ENCODE data around the gene ZNF565. TPM values are rescaled to one million over a fixed set of nuclear protein-coding genes. Genes with fewer than 3 reads are reported as not detected.
"Not testable (repeated sequence)": the region's sequence is repeated elsewhere in the genome, so short reads cannot be mapped to it uniquely, and the experiment has no call there.

Gene ZNF565
- total and polyA plus RNA-seq, 10 of the 15 experiments (the other 5 are each of a cell fraction or from before 2014, with no cell fraction given) = 0.72 to 2.2 (median 1.8) TPM

- TF ChIP-seq CTCF (IDR thresholded peaks at IDR 0.05 in 2 of 3, conservative IDR thresholded peaks at IDR 0.05 in 1 of 3; ENCODE audit: control insufficient read depth in 2 of 3, extremely low read depth in 1 of 3, insufficient read depth in 1 of 3, low read depth in 3 of 3, low read length in 3 of 3) (no peak), JUNB (IDR thresholded peaks at IDR 0.05) (no peak), RELB (IDR thresholded peaks at IDR 0.05; ENCODE audit: low read depth) (no peak), ZNF622 (IDR thresholded peaks at IDR 0.05) (no peak)
Measured at GRCh38 chr19:36136964-36137686, 77.3 kb downstream of the ZNF565 start (continued).

GRCh38 chr19:36134867-36135266 is 79.6 kb downstream of the ZNF565 start:
- H3K9ac ChIP-seq (ENCODE audit: control insufficient read depth, insufficient read depth, low read length); H3K4me3 ChIP-seq; ATAC-seq; H3K4me1 ChIP-seq (ENCODE audit: control insufficient read depth, insufficient read depth, low read length); DNase-seq (ENCODE audit: low read depth, low spot score); H3K27ac ChIP-seq (ENCODE audit: control insufficient read depth, insufficient read depth); RAD21 ChIA-PET (ENCODE audit: unreplicated experiment); BruUV-seq (replicated peaks); FAIRE-seq; H3K36me3 ChIP-seq (ENCODE audit: control insufficient read depth in 2 of 2, insufficient read depth in 2 of 2, low read length in 1 of 2); intact Hi-C loops (cut with micrococcal nuclease; ENCODE audit: unreplicated experiment); H2AFZ ChIP-seq (ENCODE audit: control insufficient read depth, low read depth, low read length); SMC1A ChIA-PET (ENCODE audit: uncharacterized antibody, unreplicated experiment); POLR2A ChIA-PET; H3K79me2 ChIP-seq (ENCODE audit: control insufficient read depth, insufficient read depth, low read length); H3K4me2 ChIP-seq (ENCODE audit: control insufficient read depth, insufficient read depth); H4K20me1 ChIP-seq (ENCODE audit: control insufficient read depth, insufficient read depth); H3K27me3 ChIP-seq (replicated peaks in 1 of 2; ENCODE audit: control insufficient read depth in 2 of 2, insufficient read depth in 2 of 2, low read length in 1 of 2); H3K9me3 ChIP-seq (replicated peaks; ENCODE audit: control insufficient read depth, insufficient read depth, low read length): not testable (repeated sequence)
- in situ Hi-C loops (cut with MboI) = loop anchor here (10.0 kb wide), 1 partner anchor 1460 kb away; the partner anchor contains the start of genes ZNF540 and ZNF571
- CTCF ChIA-PET = interaction anchor here (1.3 to 6.3 kb wide), 2 partner anchors 7 to 9 kb away, joined by 4 to 37 read pairs; no protein-coding TSS in a partner anchor
- WGBS (ENCODE audit: insufficient coverage, insufficient replicate concordance, low lambda C conversion rate, missing lambda C conversion rate) = 69% methylated on average over 4 of the region's 4 CpGs

Small RNAs within 50 kb of the gene (small RNA-seq; reads per million reads assigned to genes)
- not detected for gene RF00019

Other genes with a start within 250 kb of the ZNF565 start
Only the 7 nearest of the 14 such genes appear.
- 12.4 and 14.2 TPM in 2 replicates for gene WDR62, start 159.8 kb downstream of the ZNF565 start, total RNA-seq (2014; rRNA removed)
- gene WDR62, start 159.8 kb downstream of the ZNF565 start, total RNA-seq (2014; rRNA removed; fragmentation: Illumina TruSeq; extraction: Trizol) = 6.1 and 6.2 TPM in 2 replicates
- gene WDR62, start 159.8 kb downstream of the ZNF565 start, total RNA-seq (2021) = 18.1 and 20.1 TPM in 2 replicates
- gene WDR62, start 159.8 kb downstream of the ZNF565 start, polyA plus RNA-seq (2011; rRNA removed) = 3.4 and 7.6 TPM in 2 replicates
- gene WDR62, start 159.8 kb downstream of the ZNF565 start, polyA plus RNA-seq (2014; fragmentation: Illumina TruSeq; extraction: Trizol) = 4.6 and 7.6 TPM in 2 replicates
- under 1 TPM; 0.08 to 0.49 TPM for gene WDR62, start 159.8 kb downstream of the ZNF565 start, polyA plus RNA-seq (2014; fragmentation: Nextera tagmentation; extraction: Ambion mirVana)
- 15.3 and 19.6 TPM in 2 replicates for gene WDR62, start 159.8 kb downstream of the ZNF565 start, polyA plus RNA-seq (2014; rRNA removed)
- 10 to 100 TPM; 19.8 to 20.6 TPM for gene WDR62, start 159.8 kb downstream of the ZNF565 start, polyA plus RNA-seq (2016; fragmentation: Nextera tagmentation; extraction: Ambion mirVana)
- gene OVOL3, start 103.5 kb downstream of the ZNF565 start, total RNA-seq (2014; rRNA removed) = not detected in 2 replicates
- gene OVOL3, start 103.5 kb downstream of the ZNF565 start, total RNA-seq (2014; rRNA removed; fragmentation: Illumina TruSeq; extraction: Trizol) = not detected in 2 replicates
- not detected in 2 replicates for gene OVOL3, start 103.5 kb downstream of the ZNF565 start, total RNA-seq (2021)
- gene OVOL3, start 103.5 kb downstream of the ZNF565 start, polyA plus RNA-seq (2011; rRNA removed) = not detected in 2 replicates
- not detected in 2 replicates for gene OVOL3, start 103.5 kb downstream of the ZNF565 start, polyA plus RNA-seq (2014; fragmentation: Illumina TruSeq; extraction: Trizol)
- gene OVOL3, start 103.5 kb downstream of the ZNF565 start, polyA plus RNA-seq (2014; fragmentation: Nextera tagmentation; extraction: Ambion mirVana) = not detected
- gene OVOL3, start 103.5 kb downstream of the ZNF565 start, polyA plus RNA-seq (2014; rRNA removed) = not detected in 2 replicates
- gene OVOL3, start 103.5 kb downstream of the ZNF565 start, polyA plus RNA-seq (2016; fragmentation: Nextera tagmentation; extraction: Ambion mirVana) = under 1 TPM in 1 of 2 experiments, not detected in 1; 0.43 TPM
- 169 and 194 TPM in 2 replicates for gene POLR2I, start 99.8 kb downstream of the ZNF565 start, total RNA-seq (2014; rRNA removed)
- gene POLR2I, start 99.8 kb downstream of the ZNF565 start, total RNA-seq (2014; rRNA removed; fragmentation: Illumina TruSeq; extraction: Trizol) = 80.7 and 85.8 TPM in 2 replicates
- gene POLR2I, start 99.8 kb downstream of the ZNF565 start, total RNA-seq (2021) = 106 and 113 TPM in 2 replicates
- gene POLR2I, start 99.8 kb downstream of the ZNF565 start, polyA plus RNA-seq (2011; rRNA removed) = 19.4 and 30.9 TPM in 2 replicates
- 21.3 and 61.9 TPM in 2 replicates for gene POLR2I, start 99.8 kb downstream of the ZNF565 start, polyA plus RNA-seq (2014; fragmentation: Illumina TruSeq; extraction: Trizol)
- 100 to 1,000 TPM; 235 to 269 TPM for gene POLR2I, start 99.8 kb downstream of the ZNF565 start, polyA plus RNA-seq (2014; fragmentation: Nextera tagmentation; extraction: Ambion mirVana)
- gene POLR2I, start 99.8 kb downstream of the ZNF565 start, polyA plus RNA-seq (2014; rRNA removed) = 196 and 211 TPM in 2 replicates
- 100 to 1,000 TPM; 256 to 272 TPM for gene POLR2I, start 99.8 kb downstream of the ZNF565 start, polyA plus RNA-seq (2016; fragmentation: Nextera tagmentation; extraction: Ambion mirVana)
- gene TBCB, start 99.2 kb downstream of the ZNF565 start, total RNA-seq (2014; rRNA removed) = 141 and 156 TPM in 2 replicates
- gene TBCB, start 99.2 kb downstream of the ZNF565 start, total RNA-seq (2014; rRNA removed; fragmentation: Illumina TruSeq; extraction: Trizol) = 80.1 and 86.0 TPM in 2 replicates
- 117 and 123 TPM in 2 replicates for gene TBCB, start 99.2 kb downstream of the ZNF565 start, total RNA-seq (2021)
- 102 and 135 TPM in 2 replicates for gene TBCB, start 99.2 kb downstream of the ZNF565 start, polyA plus RNA-seq (2011; rRNA removed)
- gene TBCB, start 99.2 kb downstream of the ZNF565 start, polyA plus RNA-seq (2014; fragmentation: Illumina TruSeq; extraction: Trizol) = 50.0 and 83.5 TPM in 2 replicates
- gene TBCB, start 99.2 kb downstream of the ZNF565 start, polyA plus RNA-seq (2014; fragmentation: Nextera tagmentation; extraction: Ambion mirVana) = 10 to 100 TPM in 1 of 2 experiments, 1 to 10 TPM in 1; 9.4 to 18.3 TPM
- gene TBCB, start 99.2 kb downstream of the ZNF565 start, polyA plus RNA-seq (2014; rRNA removed) = 179 and 193 TPM in 2 replicates
- 100 to 1,000 TPM; 186 to 188 TPM for gene TBCB, start 99.2 kb downstream of the ZNF565 start, polyA plus RNA-seq (2016; fragmentation: Nextera tagmentation; extraction: Ambion mirVana)
- gene CAPNS1, start 74.6 kb downstream of the ZNF565 start, total RNA-seq (2014; rRNA removed) = 232 and 266 TPM in 2 replicates
- 210 and 223 TPM in 2 replicates for gene CAPNS1, start 74.6 kb downstream of the ZNF565 start, total RNA-seq (2014; rRNA removed; fragmentation: Illumina TruSeq; extraction: Trizol)
- gene CAPNS1, start 74.6 kb downstream of the ZNF565 start, total RNA-seq (2021) = 430 and 441 TPM in 2 replicates
- 251 and 562 TPM in 2 replicates for gene CAPNS1, start 74.6 kb downstream of the ZNF565 start, polyA plus RNA-seq (2011; rRNA removed)
- gene CAPNS1, start 74.6 kb downstream of the ZNF565 start, polyA plus RNA-seq (2014; fragmentation: Illumina TruSeq; extraction: Trizol) = 366 and 491 TPM in 2 replicates
- gene CAPNS1, start 74.6 kb downstream of the ZNF565 start, polyA plus RNA-seq (2014; fragmentation: Nextera tagmentation; extraction: Ambion mirVana) = 100 to 1,000 TPM in 1 of 2 experiments, 10 to 100 TPM in 1; 96.9 to 207 TPM
- 355 and 464 TPM in 2 replicates for gene CAPNS1, start 74.6 kb downstream of the ZNF565 start, polyA plus RNA-seq (2014; rRNA removed)
- 100 to 1,000 TPM; 124 to 141 TPM for gene CAPNS1, start 74.6 kb downstream of the ZNF565 start, polyA plus RNA-seq (2016; fragmentation: Nextera tagmentation; extraction: Ambion mirVana)
- not detected in 2 replicates for gene COX7A1, start 62.2 kb downstream of the ZNF565 start, total RNA-seq (2014; rRNA removed)
- gene COX7A1, start 62.2 kb downstream of the ZNF565 start, total RNA-seq (2014; rRNA removed; fragmentation: Illumina TruSeq; extraction: Trizol) = not detected in 2 replicates
- gene COX7A1, start 62.2 kb downstream of the ZNF565 start, total RNA-seq (2021) = not detected in 2 replicates
- not detected in 2 replicates for gene COX7A1, start 62.2 kb downstream of the ZNF565 start, polyA plus RNA-seq (2011; rRNA removed)
- gene COX7A1, start 62.2 kb downstream of the ZNF565 start, polyA plus RNA-seq (2014; fragmentation: Illumina TruSeq; extraction: Trizol) = not detected in 2 replicates
- gene COX7A1, start 62.2 kb downstream of the ZNF565 start, polyA plus RNA-seq (2014; fragmentation: Nextera tagmentation; extraction: Ambion mirVana) = not detected
- not detected in 2 replicates for gene COX7A1, start 62.2 kb downstream of the ZNF565 start, polyA plus RNA-seq (2014; rRNA removed)
- gene COX7A1, start 62.2 kb downstream of the ZNF565 start, polyA plus RNA-seq (2016; fragmentation: Nextera tagmentation; extraction: Ambion mirVana) = not detected
- gene ZNF146, start 441 bp upstream of the ZNF565 start, total RNA-seq (2014; rRNA removed) = 63.5 and 73.6 TPM in 2 replicates
- 110 and 112 TPM in 2 replicates for gene ZNF146, start 441 bp upstream of the ZNF565 start, total RNA-seq (2014; rRNA removed; fragmentation: Illumina TruSeq; extraction: Trizol)
- gene ZNF146, start 441 bp upstream of the ZNF565 start, total RNA-seq (2021) = 60.4 and 61.0 TPM in 2 replicates
- 80.3 and 128 TPM in 2 replicates for gene ZNF146, start 441 bp upstream of the ZNF565 start, polyA plus RNA-seq (2011; rRNA removed)
- 115 and 152 TPM in 2 replicates for gene ZNF146, start 441 bp upstream of the ZNF565 start, polyA plus RNA-seq (2014; fragmentation: Illumina TruSeq; extraction: Trizol)
- gene ZNF146, start 441 bp upstream of the ZNF565 start, polyA plus RNA-seq (2014; fragmentation: Nextera tagmentation; extraction: Ambion mirVana) = 10 to 100 TPM; 20.0 to 37.8 TPM
- gene ZNF146, start 441 bp upstream of the ZNF565 start, polyA plus RNA-seq (2014; rRNA removed) = 47.8 and 52.6 TPM in 2 replicates
- 10 to 100 TPM; 79.0 to 83.0 TPM for gene ZNF146, start 441 bp upstream of the ZNF565 start, polyA plus RNA-seq (2016; fragmentation: Nextera tagmentation; extraction: Ambion mirVana)